ENCODE measurements around the gene MAP3K5.

GRCh38 chr6:136571065-136571464 lies 221.2 kb downstream of the MAP3K5 start:
- TF ChIP-seq REST (IDR thresholded peaks at IDR 0.05; ENCODE audit: insufficient read depth in 1 of 2, low read depth in 2 of 2, low read length in 1 of 2) (no peak), CTCF (IDR thresholded peaks at IDR 0.05) (no peak), SIN3A (IDR thresholded peaks at IDR 0.05; ENCODE audit: borderline replicate concordance, insufficient read depth, low read depth, low read length) (no peak), POLR2AphosphoS5 (IDR thresholded peaks at IDR 0.05; ENCODE audit: low read depth, low read length) (no peak)

Measured in Panc1 (cell line).